ENCODE data around the gene RPS2. TPM values are rescaled to one million over a fixed set of nuclear protein-coding genes. Genes with fewer than 3 reads are reported as not detected.

Gene RPS2
- 3,564 to 5,547 TPM (median 5,202 TPM) in 5 replicates for total RNA-seq (2022; extraction: Qiagen RNA extraction)

DNA sequence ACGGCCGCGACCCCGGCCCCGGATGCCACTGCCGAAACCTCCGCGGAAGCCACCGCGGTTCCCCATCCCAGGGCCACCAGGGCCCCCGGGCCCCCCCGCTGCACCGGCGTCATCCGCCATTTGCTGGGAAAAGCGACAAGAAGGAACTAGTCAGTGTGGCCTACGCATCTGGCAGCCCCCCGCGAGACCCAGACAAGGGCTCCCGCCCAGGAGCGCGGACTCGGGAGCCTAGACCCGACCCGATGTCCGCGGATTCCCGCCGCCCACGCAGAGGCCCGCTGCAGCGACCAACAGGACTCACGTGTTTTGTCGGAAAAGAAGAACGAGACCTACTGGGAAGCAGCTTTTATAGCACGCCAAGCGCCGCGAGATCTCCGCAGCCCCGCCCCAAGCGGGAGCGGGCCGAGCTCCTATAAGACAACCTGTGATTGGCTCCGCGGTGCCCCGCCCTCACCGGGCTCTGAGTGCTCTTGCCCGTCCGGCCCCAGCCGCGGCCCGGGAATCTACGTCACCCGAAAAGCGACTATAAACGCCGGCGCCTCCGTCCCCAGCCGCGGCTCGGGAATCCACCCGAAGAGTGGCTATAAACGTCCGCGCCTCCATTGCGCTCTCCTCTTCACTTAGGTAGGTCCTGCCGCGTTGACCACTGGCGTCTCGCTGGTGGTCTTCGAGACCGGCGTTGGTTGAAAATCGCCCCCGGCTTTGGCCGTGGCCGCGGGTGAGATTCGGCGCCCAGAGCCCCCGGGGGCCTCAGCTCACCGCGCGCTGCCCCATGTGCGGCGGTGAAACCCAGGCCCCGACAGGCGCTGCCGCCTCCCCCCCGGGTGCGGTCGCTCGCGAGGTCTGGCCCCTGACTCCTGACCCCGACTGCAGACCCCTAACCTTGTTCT is at the start of gene RPS2:
RPS2 (minus strand) TSS at position 321 of the 890 bp plus-strand sequence; CDS start at position 120, 201 bp downstream.

DNA sequence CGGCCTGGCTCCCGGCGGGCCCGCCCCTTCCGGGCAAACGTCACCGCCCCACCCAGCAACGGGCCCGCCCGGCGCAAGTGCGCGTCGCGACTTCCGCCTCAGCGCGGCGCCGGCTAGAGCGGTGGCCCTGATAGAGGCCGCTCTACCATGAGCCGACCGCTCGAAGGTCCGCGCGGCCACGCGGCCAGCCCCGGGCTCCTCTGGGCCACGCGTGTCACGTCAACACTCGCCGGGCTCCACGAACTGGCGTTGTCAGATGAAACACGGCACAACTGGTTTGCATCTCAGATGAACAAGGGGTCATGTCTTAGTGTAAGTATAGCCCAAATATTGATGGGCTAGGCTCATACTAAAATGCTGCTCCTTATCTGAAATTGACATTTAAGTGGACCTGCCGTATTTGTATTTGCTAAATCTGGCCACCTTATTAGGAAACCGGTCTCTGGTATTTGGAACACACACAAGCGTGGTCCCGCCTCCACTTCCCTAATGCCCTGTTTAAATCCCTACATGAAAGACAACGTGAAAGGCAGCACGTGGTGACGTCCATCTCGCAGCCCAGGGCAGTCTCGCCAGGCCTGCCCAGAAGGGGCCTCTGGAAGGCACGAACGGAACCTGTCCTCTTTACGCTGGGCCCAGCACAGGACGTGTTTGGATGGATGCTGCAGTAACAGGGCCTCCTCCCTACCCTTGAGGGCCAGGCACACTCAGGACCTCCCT is 45.3 kb upstream of the RPS2 start, which contains the start of gene ZNF598:
ZNF598 (minus strand) TSS at position 31 of the 720 bp plus-strand sequence.

DNA sequence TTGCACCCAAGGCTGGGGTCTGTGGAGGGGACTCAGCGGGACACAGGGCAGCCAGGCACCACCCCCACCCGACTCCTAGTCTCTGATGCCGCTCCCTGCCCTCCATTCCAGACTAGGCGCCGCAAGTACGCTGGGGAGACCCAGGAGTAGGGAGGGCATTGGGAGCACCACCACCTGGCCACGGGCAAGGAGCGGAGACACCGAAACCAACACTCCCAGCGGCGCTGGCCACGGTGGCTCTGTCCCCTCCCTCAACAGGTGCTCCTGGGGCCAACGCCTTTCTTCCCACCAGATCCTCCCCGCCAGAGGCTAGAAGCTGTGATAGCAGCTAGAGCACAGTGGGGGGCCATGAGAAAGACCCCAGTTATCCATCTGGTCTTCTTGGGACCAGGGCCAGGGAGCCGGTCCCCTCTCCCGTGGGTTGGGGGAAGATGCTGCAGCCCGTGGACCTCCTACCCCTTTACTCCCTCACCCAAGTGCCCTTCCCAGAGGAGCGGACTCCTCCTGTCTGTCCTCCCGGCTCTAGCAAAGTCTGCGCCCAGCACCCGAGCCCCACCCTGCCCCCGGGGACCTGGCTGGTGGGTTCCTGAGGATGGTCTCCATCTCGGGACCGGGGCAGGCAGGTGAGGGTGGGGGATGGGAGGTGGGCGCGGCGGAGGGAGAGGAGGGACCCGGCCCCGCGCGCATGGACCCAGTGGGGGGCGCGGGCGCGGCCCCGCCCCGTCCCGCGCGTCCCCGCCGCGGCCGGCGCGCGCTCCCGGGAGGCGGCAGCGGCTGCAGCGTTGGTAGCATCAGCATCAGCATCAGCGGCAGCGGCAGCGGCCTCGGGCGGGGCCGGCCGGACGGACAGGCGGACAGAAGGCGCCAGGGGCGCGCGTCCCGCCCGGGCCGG is 24.8 kb upstream of the RPS2 start, which contains the start of gene SYNGR3:
SYNGR3 (plus strand) TSS at position 762 of the 892 bp plus-strand sequence. CDS start 133 bp downstream, outside the sequence.

DNA sequence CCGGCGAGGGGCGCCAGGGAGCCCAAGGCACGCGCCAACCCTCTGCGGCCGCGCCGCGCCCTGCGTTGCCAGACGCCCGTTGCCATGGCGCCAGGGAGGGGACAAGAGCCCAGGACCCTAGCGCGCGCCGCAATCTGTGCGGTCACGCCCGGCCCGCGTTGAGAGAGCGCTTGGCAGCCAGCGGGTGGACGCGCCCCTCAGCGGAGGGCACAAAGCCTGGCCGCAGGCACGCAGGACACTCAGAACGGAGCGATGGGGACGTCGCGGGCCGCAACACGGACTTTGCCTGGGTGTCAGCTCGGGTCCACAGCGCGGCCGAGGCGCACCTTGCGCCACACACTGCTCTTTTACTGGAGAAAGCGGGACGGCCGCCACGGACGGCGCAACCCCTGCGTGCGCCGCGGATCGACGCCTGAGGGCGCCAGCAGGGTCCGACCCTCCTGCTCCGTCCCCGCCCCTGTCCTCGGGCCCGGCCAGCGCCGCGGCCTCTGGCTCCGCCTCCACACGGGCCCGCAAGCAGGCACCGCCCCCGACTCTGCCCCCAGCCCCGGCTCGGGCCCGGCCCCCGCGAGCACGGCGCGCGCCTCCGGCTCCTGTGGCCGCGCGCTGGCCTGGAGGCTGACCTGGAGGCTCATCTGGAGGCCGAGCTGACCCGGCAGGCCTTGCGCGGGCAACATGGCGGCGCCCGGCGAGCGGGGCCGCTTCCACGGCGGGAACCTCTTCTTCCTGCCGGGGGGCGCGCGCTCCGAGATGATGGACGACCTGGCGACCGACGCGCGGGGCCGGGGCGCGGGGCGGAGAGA is 19.1 kb upstream of the RPS2 start, which contains the start of gene GFER:
GFER (plus strand) TSS at position 650 of the 803 bp plus-strand sequence; CDS start at position 676, 26 bp downstream.

DNA sequence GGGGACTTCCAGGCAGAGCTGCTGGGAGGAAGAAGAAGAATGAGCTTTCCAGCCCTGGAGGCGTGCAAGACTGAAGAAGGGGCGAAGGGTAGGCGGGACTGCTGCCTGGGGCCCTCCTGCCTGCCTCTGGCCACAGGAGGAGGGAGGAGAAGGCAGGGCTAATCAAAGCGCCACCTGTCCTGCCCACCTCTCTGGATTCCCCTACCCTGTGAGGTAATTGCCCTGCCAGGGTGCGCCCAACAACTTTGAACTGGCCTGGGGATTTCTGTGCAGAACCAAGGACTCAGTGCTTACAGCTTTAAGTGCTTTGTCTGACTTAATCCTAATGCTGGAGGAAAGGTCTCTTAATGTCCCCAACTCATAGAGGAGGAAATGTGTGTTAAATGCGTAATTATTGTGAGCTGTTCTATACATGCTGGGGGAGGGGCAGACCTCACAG is 16.8 kb upstream of the RPS2 start, which contains the start of gene NOXO1:
NOXO1 (minus strand) TSS at position 72 of the 439 bp plus-strand sequence. CDS start 290 bp downstream, outside the sequence.

DNA sequence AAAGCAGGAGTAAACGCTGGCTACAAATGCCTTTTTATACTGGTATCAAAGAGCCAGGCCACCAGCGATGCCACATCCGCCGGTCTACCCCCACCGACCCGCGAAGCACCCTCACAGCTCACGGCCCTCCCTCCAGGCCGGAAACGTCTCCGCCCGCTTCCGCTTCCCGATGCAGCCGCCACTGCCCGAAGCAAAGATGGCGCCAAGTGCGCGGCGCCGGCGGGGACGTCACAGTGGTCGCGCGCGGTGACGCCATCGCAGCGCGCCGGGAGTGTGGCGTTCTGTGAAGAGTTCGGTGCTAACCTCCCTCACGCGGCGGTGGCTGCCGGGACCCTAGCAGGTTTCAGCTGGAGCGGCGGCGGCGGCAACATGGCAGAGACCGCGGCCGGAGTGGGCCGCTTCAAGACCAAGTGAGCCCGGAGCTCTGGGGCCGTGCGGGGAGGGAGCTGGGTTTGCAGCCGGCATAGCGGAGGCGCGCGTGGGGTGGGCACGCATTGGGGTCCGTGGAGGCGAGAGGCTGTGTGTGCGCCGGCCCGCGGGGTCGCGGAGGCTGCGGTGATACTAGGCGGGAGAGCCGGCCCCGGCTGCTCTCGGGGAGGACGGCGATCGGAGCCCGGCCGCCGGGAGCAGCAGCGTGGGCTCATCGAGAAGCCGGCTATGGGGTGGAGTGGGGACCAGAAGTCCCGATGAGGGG is 7.3 kb upstream of the RPS2 start, which contains the start of gene TBL3:
TBL3 (plus strand) TSS at position 258 of the 694 bp plus-strand sequence; CDS start at position 370, 112 bp downstream.

DNA sequence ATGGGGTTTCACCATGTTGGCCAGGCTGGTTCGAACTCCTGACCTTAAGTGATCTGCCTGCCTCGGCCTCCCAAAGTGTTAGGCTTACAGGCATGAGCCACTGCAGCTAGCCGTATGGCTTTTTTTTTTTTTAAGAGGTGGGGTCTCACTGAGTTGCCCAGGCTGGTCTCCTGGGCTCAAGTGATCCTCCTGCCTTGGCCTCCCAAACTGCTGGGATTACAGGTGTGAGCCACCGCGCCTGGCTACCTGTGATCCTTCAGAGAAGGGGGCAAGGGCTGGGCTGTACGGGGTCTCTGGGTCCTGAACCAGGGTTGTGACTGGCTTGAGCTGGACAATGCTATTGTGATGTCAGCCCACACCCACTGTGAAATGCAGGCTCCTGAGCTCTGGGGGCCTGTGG is 1.8 kb upstream of the RPS2 start, which contains the start of gene RNF151:
RNF151 (plus strand) TSS at position 397 of the 400 bp plus-strand sequence. CDS start 26 bp downstream, outside the sequence.

DNA sequence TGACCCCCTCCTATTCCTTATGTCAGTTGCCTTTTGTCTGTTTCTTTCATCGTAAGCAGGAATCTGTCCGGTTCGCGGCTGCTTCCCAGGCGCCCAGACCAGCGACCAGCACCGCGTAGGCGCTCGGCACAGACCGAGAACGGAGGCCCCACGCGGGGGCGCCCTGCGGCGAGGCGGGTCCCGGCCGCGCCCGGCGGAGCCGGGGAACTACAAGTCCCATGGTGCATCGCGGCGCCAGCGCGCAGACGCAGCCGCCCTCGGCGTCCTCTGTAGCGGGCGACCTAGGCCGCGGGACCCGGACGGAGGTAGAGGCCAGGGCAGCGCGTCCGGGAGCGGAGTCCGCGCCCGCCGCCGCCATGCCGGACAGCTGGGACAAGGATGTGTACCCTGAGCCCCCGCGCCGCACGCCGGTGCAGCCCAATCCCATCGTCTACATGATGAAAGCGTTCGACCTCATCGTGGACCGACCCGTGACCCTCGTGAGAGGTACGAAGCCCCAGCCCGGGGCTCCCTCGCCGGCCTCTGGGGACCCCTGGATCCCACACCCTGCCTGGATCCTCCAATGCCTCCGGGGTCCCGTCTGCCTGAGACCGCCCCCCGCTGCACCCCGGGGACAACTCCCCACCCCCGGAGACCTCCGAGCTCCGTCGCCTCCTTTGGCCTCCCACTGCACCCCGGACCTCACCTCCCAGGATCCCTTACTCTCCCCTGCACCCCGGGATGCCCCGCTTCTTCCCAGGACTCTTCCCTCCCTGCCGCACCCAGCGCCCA is 5.2 kb downstream of the RPS2 start, which contains the start of gene NDUFB10:
NDUFB10 (plus strand) TSS at position 270 of the 771 bp plus-strand sequence; CDS start at position 357, 87 bp downstream.

DNA sequence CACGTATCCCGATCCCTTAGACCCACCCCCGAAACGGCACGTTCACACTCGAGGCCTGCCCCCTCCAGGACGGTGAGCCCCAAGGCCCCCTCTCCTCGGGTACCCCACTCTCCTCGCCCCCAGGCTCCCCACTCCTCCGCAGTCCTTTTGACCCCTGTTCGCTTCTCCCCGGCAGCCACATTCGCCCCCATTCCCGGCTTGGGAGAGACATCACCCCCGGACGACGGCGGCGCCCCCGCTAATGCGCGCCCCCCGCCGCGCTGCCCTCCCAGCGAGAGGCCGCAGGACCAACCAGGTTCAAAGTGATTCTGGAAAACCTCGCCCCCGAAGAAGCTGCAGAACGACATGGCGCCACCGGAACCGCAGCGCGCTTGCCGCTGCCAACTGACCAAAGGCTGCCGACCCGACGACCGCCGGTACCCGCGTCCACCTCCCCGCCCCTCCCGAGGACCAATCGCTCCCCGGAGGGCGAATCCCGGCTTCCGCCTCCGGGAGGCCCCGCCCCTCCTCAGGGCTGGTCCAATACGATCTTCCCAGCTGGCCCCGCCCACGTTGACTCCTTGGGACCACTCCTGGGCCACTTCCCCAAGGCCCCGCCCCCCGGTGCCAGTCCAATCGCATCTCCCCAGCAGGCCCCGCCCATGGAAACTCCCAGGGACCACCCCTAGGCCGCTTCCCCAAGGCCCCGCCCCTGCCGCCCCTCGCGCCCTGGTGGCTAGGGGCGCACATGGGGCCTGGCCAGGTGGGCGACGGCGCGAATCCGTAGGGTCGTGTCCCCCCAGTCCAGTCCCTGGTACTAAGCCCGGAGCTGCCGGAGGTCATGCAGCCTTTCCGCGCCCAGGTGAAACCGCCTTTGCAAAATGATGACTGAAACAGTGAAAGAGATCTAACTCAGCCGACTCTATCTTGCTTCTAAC is 21.6 kb downstream of the RPS2 start, which contains the start of gene MSRB1:
MSRB1 (minus strand) TSS at position 390 of the 917 bp plus-strand sequence; CDS start at position 347, 43 bp downstream.

DNA sequence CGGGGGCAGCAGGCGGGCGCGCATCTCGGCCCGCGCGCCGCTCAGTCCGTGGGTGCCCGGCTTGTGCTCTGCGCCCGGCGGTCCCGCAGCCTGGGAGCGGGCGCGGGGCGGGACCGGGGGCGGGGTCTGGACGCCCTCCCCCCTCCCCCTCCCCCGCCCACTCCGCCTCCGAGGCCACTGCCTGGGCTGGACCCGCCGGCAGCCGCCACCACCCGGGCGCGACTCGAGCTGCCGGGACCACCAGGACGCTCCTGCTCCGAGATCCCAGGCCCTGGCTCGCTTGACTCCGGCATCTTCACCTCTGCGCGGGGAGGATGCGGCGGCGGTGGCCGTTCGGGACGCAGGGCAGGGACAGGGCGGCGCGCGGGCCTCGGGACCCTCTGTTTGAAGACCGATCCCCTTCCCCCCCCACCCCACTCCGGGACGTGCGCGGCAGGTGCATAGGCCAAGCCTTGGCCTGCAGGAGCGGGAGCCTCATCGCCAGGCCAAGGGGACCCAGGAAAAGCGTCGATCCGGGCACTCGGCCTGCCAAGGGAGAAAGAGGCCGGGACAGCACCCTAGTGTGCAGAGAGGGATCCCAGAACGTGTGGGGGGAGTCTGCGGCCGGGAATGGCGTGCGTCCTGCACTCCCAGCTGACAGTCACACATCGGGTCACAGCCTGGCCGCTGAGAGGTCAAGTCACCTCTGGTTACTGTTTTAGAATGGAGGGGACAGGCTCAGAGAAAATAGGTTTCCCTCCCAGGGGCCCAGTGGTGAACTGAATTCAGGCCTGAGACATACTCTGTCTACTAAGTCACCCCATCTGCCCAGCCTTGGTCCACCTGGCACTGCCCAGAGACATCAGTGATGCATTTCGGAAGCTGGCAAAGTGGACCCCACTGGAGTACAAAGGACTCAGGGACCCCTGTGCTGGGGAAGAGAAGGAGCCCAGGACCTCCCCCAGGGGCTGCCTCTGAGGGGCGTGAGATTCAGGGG is 46.0 kb downstream of the RPS2 start, which contains the start of gene HS3ST6:
HS3ST6 (minus strand) TSS at position 65 of the 976 bp plus-strand sequence. CDS start 92 bp downstream, outside the sequence.

Other genes with a start within 250 kb of the RPS2 start
- 31.2 to 64.7 TPM (median 62.4 TPM) in 5 replicates for gene NME3, start 193.3 kb downstream of the RPS2 start, total RNA-seq (2022; extraction: Qiagen RNA extraction)
- 6.0 to 12.0 TPM (median 10.0 TPM) in 5 replicates for gene EME2, start 192.0 kb downstream of the RPS2 start, total RNA-seq (2022; extraction: Qiagen RNA extraction)
- gene MRPS34, start 191.7 kb downstream of the RPS2 start, total RNA-seq (2022; extraction: Qiagen RNA extraction), result 168 to 282 TPM (median 245 TPM) in 5 replicates
- gene SPSB3, start 182.3 kb downstream of the RPS2 start, total RNA-seq (2022; extraction: Qiagen RNA extraction), result 17.2 to 28.9 TPM (median 24.8 TPM) in 5 replicates
- 53.4 to 92.2 TPM (median 81.1 TPM) in 5 replicates for gene NUBP2, start 181.9 kb downstream of the RPS2 start, total RNA-seq (2022; extraction: Qiagen RNA extraction)
- gene IGFALS, start 171.1 kb downstream of the RPS2 start, total RNA-seq (2022; extraction: Qiagen RNA extraction), result 0.06 to 0.10 TPM (median 0.06 TPM) in 3 of 5 replicates, not detected in the others
- 56.2 to 70.5 TPM (median 67.0 TPM) in 5 replicates for gene HAGH, start 138.0 kb downstream of the RPS2 start, total RNA-seq (2022; extraction: Qiagen RNA extraction)
- gene FAHD1, start 137.6 kb downstream of the RPS2 start, total RNA-seq (2022; extraction: Qiagen RNA extraction), result 43.1 to 50.4 TPM (median 48.4 TPM) in 5 replicates
- 1.1 to 1.9 TPM (median 1.4 TPM) in 5 replicates for gene MEIOB, start 92.7 kb downstream of the RPS2 start, total RNA-seq (2022; extraction: Qiagen RNA extraction)
- gene HS3ST6, start 46.4 kb downstream of the RPS2 start, total RNA-seq (2022; extraction: Qiagen RNA extraction), result 1.5 to 3.1 TPM (median 2.8 TPM) in 5 replicates
- 34.0 to 45.3 TPM (median 40.5 TPM) in 5 replicates for gene MSRB1, start 21.6 kb downstream of the RPS2 start, total RNA-seq (2022; extraction: Qiagen RNA extraction)
- gene RPL3L, start 10.1 kb downstream of the RPS2 start, total RNA-seq (2022; extraction: Qiagen RNA extraction), result 0.07 to 0.13 TPM in 2 of 5 replicates, not detected in the others
- 241 to 346 TPM (median 257 TPM) in 5 replicates for gene NDUFB10, start 5.3 kb downstream of the RPS2 start, total RNA-seq (2022; extraction: Qiagen RNA extraction)
- not detected in 5 replicates for gene RNF151, start 2.0 kb upstream of the RPS2 start, total RNA-seq (2022; extraction: Qiagen RNA extraction)
- 31.8 to 43.4 TPM (median 38.1 TPM) in 5 replicates for gene TBL3, start 7.2 kb upstream of the RPS2 start, total RNA-seq (2022; extraction: Qiagen RNA extraction)
- 0.19 to 0.38 TPM (median 0.26 TPM) in 4 of 5 replicates, not detected in the other for gene NOXO1, start 16.6 kb upstream of the RPS2 start, total RNA-seq (2022; extraction: Qiagen RNA extraction)
- gene GFER, start 19.4 kb upstream of the RPS2 start, total RNA-seq (2022; extraction: Qiagen RNA extraction), result 25.8 to 46.2 TPM (median 44.5 TPM) in 5 replicates
- gene SYNGR3, start 25.1 kb upstream of the RPS2 start, total RNA-seq (2022; extraction: Qiagen RNA extraction), result 6.5 to 9.5 TPM (median 7.7 TPM) in 5 replicates
- gene ZNF598, start 45.0 kb upstream of the RPS2 start, total RNA-seq (2022; extraction: Qiagen RNA extraction), result 43.2 to 63.7 TPM (median 58.6 TPM) in 5 replicates
- gene NPW, start 55.0 kb upstream of the RPS2 start, total RNA-seq (2022; extraction: Qiagen RNA extraction), result 0.52 to 0.94 TPM (median 0.70 TPM) in 5 replicates
- gene NHERF2, start 62.1 kb upstream of the RPS2 start, total RNA-seq (2022; extraction: Qiagen RNA extraction), result 40.1 to 62.6 TPM (median 58.3 TPM) in 5 replicates
- 34.2 to 50.8 TPM (median 47.0 TPM) in 5 replicates for gene NTHL1, start 83.0 kb upstream of the RPS2 start, total RNA-seq (2022; extraction: Qiagen RNA extraction)
- gene TSC2, start 83.2 kb upstream of the RPS2 start, total RNA-seq (2022; extraction: Qiagen RNA extraction), result 29.8 to 45.0 TPM (median 38.0 TPM) in 5 replicates
- gene PKD1, start 171.1 kb upstream of the RPS2 start, total RNA-seq (2022; extraction: Qiagen RNA extraction), result 33.0 to 58.8 TPM (median 49.3 TPM) in 5 replicates
- 2.4 to 4.2 TPM (median 3.9 TPM) in 5 replicates for gene RAB26, start 183.8 kb upstream of the RPS2 start, total RNA-seq (2022; extraction: Qiagen RNA extraction)
- gene TRAF7, start 191.0 kb upstream of the RPS2 start, total RNA-seq (2022; extraction: Qiagen RNA extraction), result 34.7 to 54.8 TPM (median 48.4 TPM) in 5 replicates
- 0.33 to 1.1 TPM (median 0.49 TPM) in 5 replicates for gene CASKIN1, start 231.8 kb upstream of the RPS2 start, total RNA-seq (2022; extraction: Qiagen RNA extraction)
- 39.5 to 58.7 TPM (median 48.6 TPM) in 5 replicates for gene MLST8, start 240.6 kb upstream of the RPS2 start, total RNA-seq (2022; extraction: Qiagen RNA extraction)
- gene BRICD5, start 246.0 kb upstream of the RPS2 start, total RNA-seq (2022; extraction: Qiagen RNA extraction), result 2.6 to 6.1 TPM (median 5.7 TPM) in 5 replicates